ENCODE data around the gene MAP3K10.

Gene MAP3K10

DNA sequence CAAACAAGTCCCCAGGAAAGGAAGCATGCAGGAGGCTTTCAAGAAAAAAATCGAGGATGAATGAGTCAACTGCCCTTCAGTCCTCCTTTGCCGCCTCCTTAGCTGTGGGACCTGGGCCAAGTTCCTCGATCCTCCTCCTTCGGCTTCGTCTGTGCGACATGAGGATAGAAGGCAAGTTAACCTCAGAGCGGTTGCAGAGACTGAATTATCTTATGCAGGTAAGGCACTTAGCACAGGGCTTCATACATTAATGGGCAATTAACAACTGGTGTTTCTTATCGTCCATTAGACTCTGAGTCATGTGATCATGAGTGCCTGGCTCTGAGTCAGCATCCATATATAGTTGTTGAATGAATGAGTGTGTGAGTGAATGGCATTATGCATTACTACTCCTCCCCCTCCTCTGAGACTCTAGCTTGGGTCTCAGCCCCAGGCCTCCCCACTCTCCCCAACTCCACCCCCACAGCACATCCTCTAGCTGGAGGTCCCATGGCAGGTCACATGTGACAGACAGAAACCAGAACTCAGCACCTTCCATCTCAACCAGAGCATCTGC lies 28.6 kb downstream of the MAP3K10 start:
- no peak for DNase-seq (ENCODE audit: low read depth)
- H3K4me3 ChIP-seq (ENCODE audit: low read depth, low read length): no peak overlapping the region
- TF ChIP-seq MYC (IDR thresholded peaks at IDR 0.05; ENCODE audit: low read depth, low read length) (no peak), POLR2A (IDR thresholded peaks at IDR 0.05; ENCODE audit: extremely low read depth, insufficient read length) (no peak)
- TF ChIP-seq, protein P1, sequence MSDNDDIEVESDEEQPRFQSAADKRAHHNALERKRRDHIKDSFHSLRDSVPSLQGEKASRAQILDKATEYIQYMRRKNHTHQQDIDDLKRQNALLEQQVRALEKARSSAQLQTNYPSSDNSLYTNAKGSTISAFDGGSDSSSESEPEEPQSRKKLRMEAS (IDR thresholded peaks at IDR 0.05; ENCODE audit: low read depth, low read length): no peak
- TF ChIP-seq, protein P2, sequence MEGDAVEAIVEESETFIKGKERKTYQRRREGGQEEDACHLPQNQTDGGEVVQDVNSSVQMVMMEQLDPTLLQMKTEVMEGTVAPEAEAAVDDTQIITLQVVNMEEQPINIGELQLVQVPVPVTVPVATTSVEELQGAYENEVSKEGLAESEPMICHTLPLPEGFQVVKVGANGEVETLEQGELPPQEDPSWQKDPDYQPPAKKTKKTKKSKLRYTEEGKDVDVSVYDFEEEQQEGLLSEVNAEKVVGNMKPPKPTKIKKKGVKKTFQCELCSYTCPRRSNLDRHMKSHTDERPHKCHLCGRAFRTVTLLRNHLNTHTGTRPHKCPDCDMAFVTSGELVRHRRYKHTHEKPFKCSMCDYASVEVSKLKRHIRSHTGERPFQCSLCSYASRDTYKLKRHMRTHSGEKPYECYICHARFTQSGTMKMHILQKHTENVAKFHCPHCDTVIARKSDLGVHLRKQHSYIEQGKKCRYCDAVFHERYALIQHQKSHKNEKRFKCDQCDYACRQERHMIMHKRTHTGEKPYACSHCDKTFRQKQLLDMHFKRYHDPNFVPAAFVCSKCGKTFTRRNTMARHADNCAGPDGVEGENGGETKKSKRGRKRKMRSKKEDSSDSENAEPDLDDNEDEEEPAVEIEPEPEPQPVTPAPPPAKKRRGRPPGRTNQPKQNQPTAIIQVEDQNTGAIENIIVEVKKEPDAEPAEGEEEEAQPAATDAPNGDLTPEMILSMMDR (IDR thresholded peaks at IDR 0.05; ENCODE audit: low read depth, low read length): no peak

DNA sequence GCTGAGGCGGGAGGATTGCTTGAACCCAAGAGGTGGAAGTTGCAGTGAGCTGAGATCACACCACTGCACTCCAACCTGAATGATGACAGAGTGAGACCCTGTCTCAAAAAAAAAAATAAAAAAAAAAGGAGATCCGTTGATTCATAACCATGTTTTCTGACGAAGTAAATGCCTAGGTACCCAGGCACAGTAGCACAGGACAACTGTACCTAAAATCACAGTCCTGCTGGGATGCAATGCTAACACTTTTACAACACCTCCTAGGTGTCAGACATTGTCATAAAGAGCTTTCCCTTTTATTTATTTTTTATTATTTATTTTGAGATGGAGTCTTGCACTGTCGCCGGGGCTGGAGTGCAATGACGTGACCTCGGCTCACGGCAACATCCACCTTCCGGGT lies 29.4 kb downstream of the MAP3K10 start:
- TF ChIP-seq MYC (IDR thresholded peaks at IDR 0.05; ENCODE audit: low read depth, low read length): no peak
- TF ChIP-seq, protein P1 (IDR thresholded peaks at IDR 0.05; ENCODE audit: low read depth, low read length): no peak
- TF ChIP-seq POLR2A (IDR thresholded peaks at IDR 0.05; ENCODE audit: extremely low read depth, insufficient read length): no peak
- TF ChIP-seq, protein P2 (IDR thresholded peaks at IDR 0.05; ENCODE audit: low read depth, low read length): no peak
- DNase-seq (ENCODE audit: low read depth): no peak
- H3K4me3 ChIP-seq (ENCODE audit: low read depth, low read length): no peak overlapping the region

DNA sequence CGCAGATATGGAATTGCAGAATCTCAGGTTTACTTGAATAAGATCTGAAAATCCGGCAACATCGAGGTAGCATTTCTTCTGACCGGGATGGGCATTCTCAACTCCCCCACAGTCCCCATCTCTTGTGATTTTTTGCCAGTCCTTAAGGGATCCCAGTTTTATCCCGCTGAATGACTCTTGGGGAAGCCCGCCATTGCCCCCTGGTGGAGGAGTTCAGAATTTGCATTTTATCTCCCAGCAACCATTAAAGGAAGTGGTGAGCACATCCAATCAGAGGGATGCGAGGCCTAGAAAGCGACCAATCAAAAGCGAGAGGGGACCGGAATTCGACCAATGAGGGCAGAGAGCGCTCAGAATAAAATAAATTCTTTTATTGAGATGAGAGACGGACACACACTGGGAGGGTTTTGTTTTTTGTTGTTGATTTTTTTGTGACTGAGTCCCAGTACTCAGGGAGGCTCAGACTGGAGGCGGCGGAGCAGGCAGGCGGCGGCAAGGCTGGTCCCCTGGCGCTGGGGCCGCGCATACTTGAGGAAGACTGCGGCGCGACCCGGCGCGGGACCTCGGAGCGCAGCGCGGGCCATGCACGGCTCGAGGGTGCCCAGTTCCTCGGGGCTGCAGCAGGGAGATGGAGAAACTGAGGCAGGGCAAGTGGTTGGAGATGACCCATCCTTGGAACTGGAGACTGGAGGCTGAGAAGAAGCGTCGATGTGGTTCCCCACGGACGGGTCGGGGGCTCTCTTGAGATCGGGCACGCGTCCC lies 30.8 kb downstream of the MAP3K10 start:
- H3K4me3 ChIP-seq (ENCODE audit: low read depth, low read length): no peak overlapping the region
- TF ChIP-seq, protein P2 (IDR thresholded peaks at IDR 0.05; ENCODE audit: low read depth, low read length): peak; percentile 57
- TF ChIP-seq POLR2A (IDR thresholded peaks at IDR 0.05; ENCODE audit: extremely low read depth, insufficient read length): no peak
- DNase-seq (ENCODE audit: low read depth): peak; percentile 76

DNA sequence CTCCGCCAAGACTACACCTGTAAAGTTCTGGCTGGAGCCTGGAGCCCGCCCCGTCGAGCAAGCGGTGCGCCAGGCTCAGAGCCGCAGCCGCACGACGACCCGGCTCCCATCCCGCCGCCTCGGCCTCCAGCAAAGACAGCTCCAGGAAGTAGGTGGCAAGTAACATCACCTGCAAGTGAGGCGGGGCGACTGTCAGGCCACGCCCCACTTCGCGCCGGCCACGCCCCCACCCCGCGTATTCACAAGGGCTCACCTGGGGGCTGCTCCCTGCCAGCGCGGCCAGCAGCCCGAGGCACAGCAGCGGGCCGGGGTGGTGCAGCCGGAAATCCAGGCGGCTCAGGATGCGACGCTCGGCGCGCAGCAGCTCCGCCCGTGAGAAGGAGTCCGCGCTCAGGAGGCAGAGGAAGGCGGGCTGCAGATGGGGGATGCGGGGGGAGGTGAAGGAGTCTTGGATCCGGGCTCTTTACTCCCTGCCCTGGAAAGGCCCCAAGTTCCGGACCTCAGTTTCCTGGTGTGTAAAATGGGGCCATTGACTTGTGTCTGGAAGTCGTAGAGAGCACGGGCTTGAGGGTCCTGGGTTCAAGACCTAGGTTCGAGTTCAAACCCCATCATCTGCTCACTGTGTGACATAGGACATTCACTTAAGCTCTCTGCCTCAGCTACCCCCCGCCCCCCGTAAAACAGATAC lies 32.1 kb downstream of the MAP3K10 start:
- TF ChIP-seq MYC (IDR thresholded peaks at IDR 0.05; ENCODE audit: low read depth, low read length) (no peak), POLR2A (IDR thresholded peaks at IDR 0.05; ENCODE audit: extremely low read depth, insufficient read length) (no peak)
- TF ChIP-seq, protein P2 (IDR thresholded peaks at IDR 0.05; ENCODE audit: low read depth, low read length): no peak
- TF ChIP-seq, protein P1 (IDR thresholded peaks at IDR 0.05; ENCODE audit: low read depth, low read length): no peak
- no peak overlapping the region for H3K4me3 ChIP-seq (ENCODE audit: low read depth, low read length)
- DNase-seq (ENCODE audit: low read depth): no peak

DNA sequence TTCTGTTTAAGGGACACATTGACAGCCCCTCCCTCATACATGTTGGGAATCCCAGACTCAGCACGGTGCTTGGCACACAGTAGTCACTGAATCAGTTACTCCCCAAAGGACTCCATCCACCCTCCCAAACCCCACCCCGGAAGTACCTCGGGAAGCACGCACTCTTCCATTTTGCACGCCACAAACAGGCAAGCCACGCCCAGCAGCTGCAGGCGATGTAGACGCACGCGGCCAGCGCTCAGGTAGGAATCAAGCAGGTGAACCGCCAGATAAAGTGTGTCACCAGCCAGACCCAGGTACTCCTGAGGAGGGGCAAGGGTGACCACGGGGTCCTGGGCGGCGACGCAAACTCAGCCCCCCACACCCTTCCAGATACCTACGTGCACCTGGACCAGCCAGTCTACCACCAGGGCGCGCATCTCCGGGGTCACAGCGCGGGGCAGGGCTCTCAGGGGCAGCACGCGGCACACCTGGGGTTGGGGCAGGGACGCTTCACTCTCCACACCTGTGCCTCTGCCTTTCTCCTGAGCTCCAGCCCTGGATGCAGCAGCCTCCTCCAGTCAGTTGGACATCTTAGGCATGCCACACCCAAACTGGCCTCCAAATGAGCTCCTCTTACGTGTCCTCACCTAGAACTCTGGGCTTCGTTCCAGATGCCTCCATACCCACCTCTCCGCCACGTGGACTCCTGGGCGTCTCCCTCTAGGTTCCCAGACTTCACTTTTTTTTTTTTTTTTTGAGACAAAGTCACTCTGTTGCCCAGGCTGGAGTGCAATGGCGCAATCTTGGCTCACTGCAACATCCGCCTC lies 33.3 kb downstream of the MAP3K10 start:
- TF ChIP-seq POLR2A (IDR thresholded peaks at IDR 0.05; ENCODE audit: extremely low read depth, insufficient read length) (no peak), MYC (IDR thresholded peaks at IDR 0.05; ENCODE audit: low read depth, low read length) (no peak)
- TF ChIP-seq, protein P1 (IDR thresholded peaks at IDR 0.05; ENCODE audit: low read depth, low read length): no peak
- TF ChIP-seq, protein P2 (IDR thresholded peaks at IDR 0.05; ENCODE audit: low read depth, low read length): no peak
- DNase-seq (ENCODE audit: low read depth): no peak
- H3K4me3 ChIP-seq (ENCODE audit: low read depth, low read length): no peak overlapping the region

Data from NB4 (cell line).